ENCODE data around the gene SLC35F2. TPM values are rescaled to one million over a fixed set of nuclear protein-coding genes. Genes with fewer than 3 reads are reported as not detected.
"Not testable (repeated sequence)": the region's sequence is repeated elsewhere in the genome, so short reads cannot be mapped to it uniquely, and the experiment has no call there.

The SLC35F2 gene, protein sequence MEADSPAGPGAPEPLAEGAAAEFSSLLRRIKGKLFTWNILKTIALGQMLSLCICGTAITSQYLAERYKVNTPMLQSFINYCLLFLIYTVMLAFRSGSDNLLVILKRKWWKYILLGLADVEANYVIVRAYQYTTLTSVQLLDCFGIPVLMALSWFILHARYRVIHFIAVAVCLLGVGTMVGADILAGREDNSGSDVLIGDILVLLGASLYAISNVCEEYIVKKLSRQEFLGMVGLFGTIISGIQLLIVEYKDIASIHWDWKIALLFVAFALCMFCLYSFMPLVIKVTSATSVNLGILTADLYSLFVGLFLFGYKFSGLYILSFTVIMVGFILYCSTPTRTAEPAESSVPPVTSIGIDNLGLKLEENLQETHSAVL
- 28.0 and 29.8 TPM in 2 replicates for total RNA-seq

DNA sequence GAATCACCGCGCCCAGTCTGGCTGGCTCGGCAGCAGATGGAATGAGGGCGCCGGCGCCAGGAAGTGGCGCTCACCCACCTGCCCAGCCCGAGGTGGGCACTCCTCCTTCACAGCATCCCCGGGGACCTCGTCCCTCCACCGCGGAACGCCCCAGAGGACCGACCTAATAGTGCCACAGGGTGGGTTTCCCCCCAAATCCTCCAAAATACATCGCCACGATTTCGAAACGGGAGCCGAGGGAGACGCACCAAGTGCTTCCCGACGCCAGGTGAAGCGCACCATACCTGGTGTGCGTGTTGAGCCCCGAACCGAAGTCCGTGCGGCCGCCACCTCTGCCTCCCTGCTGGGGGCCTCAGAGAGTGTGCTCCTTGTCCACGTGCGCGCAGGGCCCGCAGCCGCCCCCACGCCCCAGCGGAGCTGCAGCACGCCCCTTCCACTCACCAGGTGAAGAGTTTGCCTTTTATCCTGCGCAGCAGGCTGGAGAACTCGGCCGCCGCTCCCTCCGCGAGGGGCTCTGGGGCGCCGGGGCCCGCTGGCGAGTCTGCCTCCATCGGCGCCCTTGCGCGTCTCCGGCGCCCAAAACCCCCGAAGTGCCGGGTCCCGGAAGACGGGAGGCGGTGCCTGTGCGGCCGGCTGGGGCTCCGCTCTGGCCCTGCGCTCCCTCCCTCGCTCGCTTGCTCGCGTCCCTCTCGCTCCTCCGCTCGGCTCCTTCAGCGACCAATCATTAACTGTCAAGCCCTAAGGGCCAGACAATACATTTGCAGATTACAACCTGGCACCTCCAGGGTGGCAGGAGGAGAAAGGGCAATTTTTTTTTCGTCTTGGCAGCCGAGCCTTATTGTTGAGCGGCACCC lies at the start of gene SLC35F2:
TSS of gene SLC35F2 (minus strand) at position 571 of the 854 bp plus-strand sequence. CDS start at position 551, 20 bp downstream.
- H3K9me3 Mint-ChIP-seq = no peaks in the 10 kb centered on the region
- peak within 1 kb of the TSS; percentile 96 for H3K4me3 Mint-ChIP-seq (ENCODE audit: low read depth)
- intact Hi-C loops (cut with micrococcal nuclease) = loop anchor here (1.0 to 5.0 kb wide), 6 partner anchors 18 to 401 kb away; partner anchors contain the start of genes CUL5, CWF19L2 and RAB39A
- H3K27ac Mint-ChIP-seq = peak within 1 kb of the TSS; percentile 89
- H3K27me3 Mint-ChIP-seq (ENCODE audit: low read depth) = peaks cover 8% of the 10 kb centered on the region
- H3K36me3 Mint-ChIP-seq (ENCODE audit: low read depth) = peaks cover 13% of the 10 kb centered on the region
- H3K4me1 Mint-ChIP-seq (ENCODE audit: low read depth) = peaks cover 20% of the 10 kb centered on the region
- peak; percentile 62 for DNase-seq (ENCODE audit: low spot score)

DNA sequence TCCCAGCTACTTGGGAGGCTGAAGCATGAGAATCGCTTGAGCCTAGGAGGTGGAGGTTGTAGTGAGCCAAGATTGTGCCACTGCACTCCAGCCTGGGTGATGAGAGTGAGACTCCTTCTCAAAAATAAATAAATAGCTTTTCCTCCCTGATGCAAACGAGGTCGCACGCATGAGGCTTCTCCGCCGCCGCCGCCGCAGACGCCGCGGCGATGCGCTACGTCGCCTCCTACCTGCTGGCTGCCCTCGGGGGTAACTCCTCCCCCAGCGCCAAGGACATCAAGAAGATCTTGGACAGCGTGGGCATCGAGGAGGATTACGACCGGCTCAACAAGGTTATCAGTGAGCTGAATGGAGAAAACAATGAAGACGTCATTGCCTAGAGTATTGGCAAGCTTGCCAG lies 49.6 kb upstream of the SLC35F2 start:
- H3K4me3 Mint-ChIP-seq (ENCODE audit: low read depth) = no peak overlapping the region
- no peak for DNase-seq (ENCODE audit: low spot score)
- H3K9me3 Mint-ChIP-seq = no peaks in the 10 kb centered on the region
- H3K27me3 Mint-ChIP-seq (ENCODE audit: low read depth) = no peaks in the 10 kb centered on the region
- intact Hi-C loops (cut with micrococcal nuclease) = no loop called here
- H3K36me3 Mint-ChIP-seq (ENCODE audit: low read depth) = no peaks in the 10 kb centered on the region
- no peaks in the 10 kb centered on the region for H3K4me1 Mint-ChIP-seq (ENCODE audit: low read depth)
- H3K27ac Mint-ChIP-seq = no peak overlapping the region

DNA sequence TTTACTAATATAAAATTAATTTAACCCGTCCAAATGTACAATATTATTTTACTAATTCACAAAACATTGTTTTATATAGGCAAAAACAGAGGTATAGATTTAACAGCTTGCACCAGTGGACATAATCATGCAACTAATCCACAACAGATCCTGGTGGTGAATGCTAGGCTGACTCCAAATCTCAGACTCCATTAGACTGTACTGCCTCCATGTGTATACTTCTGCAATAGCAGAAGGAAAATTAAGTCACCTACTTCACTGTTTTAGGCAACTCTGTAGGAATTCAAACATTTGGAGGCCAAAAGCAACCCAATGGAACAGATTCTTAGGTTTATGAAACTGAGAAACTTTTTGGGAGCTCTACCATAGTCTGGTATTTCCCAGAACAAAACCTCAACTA lies 39.7 kb upstream of the SLC35F2 start:
- no peak overlapping the region for H3K4me3 Mint-ChIP-seq (ENCODE audit: low read depth)
- H3K27me3 Mint-ChIP-seq (ENCODE audit: low read depth) = peaks cover 5% of the 10 kb centered on the region
- H3K9me3 Mint-ChIP-seq = no peaks in the 10 kb centered on the region
- H3K4me1 Mint-ChIP-seq (ENCODE audit: low read depth) = no peaks in the 10 kb centered on the region
- no peaks in the 10 kb centered on the region for H3K36me3 Mint-ChIP-seq (ENCODE audit: low read depth)
- H3K27ac Mint-ChIP-seq = no peak overlapping the region
- DNase-seq (ENCODE audit: low spot score) = no peak
- intact Hi-C loops (cut with micrococcal nuclease) = loop anchor here (2.0 kb wide), 1 partner anchor 157 kb away; no protein-coding TSS in a partner anchor

DNA sequence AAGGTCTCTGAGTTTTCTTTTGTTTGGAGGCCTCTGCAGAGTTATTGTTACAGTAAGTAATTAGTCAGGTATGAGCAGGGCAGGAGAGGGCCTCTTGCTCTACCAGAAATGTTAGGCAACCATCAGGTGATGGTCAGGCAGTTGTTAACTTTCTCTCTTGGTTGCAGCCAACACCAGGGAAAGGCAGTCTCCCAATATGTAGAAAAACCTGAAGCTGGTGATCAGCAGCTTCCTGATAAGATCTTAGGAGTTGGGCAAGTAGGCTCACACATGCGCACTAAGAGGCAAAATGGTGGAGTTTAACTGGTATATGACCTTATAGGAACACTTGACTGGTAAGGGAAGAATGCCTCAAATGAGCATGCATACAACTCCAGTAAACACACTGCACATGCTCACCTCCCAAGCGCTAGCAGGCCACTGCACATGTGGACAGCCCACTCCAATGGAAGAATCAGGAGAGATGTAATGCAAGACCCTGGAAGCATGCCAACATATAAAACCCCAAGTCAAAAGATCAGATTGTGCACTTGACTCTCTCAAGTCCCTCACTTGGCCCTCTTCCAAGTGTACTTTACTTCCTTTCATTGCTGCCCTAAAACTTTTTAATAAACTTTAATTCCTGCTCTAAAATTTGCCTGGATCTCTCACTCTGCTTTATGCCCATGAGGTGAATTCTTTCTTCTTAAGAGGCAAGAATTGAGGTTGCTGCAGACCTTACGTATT lies 23.7 kb upstream of the SLC35F2 start:
- H3K36me3 Mint-ChIP-seq (ENCODE audit: low read depth) = no peaks in the 10 kb centered on the region

DNA sequence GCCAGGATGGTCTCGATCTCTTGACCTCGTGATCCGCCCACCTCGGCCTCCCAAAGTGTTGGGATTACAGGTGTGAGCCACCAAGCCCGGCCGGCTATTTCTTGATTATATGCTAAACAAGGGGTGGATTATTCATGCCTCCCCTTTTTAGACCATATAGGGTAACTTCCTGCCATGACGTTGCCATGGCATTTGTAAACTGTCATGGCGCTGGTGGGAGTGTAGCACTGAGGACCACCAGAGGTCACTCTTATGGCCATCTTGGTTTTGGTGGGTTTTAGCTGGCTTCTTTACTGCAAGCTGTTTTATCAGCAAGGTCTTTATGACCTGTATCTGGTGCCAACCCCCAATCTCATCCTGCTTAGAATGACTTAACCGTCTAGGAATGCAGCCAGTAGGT lies 22.9 kb upstream of the SLC35F2 start:
- H3K4me1 Mint-ChIP-seq (ENCODE audit: low read depth); DNase-seq (ENCODE audit: low spot score); H3K4me3 Mint-ChIP-seq (ENCODE audit: low read depth); H3K27ac Mint-ChIP-seq; H3K36me3 Mint-ChIP-seq (ENCODE audit: low read depth); H3K9me3 Mint-ChIP-seq; H3K27me3 Mint-ChIP-seq (ENCODE audit: low read depth); intact Hi-C loops (cut with micrococcal nuclease): not testable (repeated sequence)

More for the DNA sequence above, 23.7 kb upstream of the SLC35F2 start:
- peaks cover 1% of the 10 kb centered on the region for H3K27me3 Mint-ChIP-seq (ENCODE audit: low read depth)
- no peak overlapping the region for H3K27ac Mint-ChIP-seq
- intact Hi-C loops (cut with micrococcal nuclease) = no loop called here
- no peaks in the 10 kb centered on the region for H3K9me3 Mint-ChIP-seq
- DNase-seq (ENCODE audit: low spot score) = no peak
- H3K4me1 Mint-ChIP-seq (ENCODE audit: low read depth) = no peaks in the 10 kb centered on the region
- no peak overlapping the region for H3K4me3 Mint-ChIP-seq (ENCODE audit: low read depth)

DNA sequence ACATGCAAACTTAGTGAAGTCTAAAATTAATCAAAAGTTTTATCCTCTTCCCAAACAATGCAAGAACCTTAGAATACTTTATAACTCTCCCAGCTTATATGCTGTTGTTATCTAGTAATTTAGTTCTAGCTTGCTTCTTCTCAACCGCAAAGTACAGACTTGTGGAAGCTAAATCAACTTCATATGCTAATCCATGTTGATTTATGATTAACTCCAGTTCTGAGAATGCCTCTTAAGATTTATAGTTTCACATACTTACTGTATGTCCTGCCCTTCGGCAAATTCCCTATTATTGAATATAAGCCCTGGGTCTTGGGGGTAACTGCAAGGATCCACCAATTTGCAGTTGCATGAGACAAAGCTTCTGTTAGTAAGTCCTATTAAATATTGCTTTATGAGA lies 17.6 kb upstream of the SLC35F2 start:
- Mint-ChIP-seq H3K4me3 (ENCODE audit: low read depth) (no peak overlapping the region), H3K27ac (no peak overlapping the region), H3K9me3 (no peaks in the 10 kb centered on the region), H3K27me3 (ENCODE audit: low read depth) (no peaks in the 10 kb centered on the region), H3K36me3 (ENCODE audit: low read depth) (no peaks in the 10 kb centered on the region), H3K4me1 (ENCODE audit: low read depth) (no peaks in the 10 kb centered on the region)
- DNase-seq (ENCODE audit: low spot score) = no peak
- intact Hi-C loops (cut with micrococcal nuclease) = no loop called here

DNA sequence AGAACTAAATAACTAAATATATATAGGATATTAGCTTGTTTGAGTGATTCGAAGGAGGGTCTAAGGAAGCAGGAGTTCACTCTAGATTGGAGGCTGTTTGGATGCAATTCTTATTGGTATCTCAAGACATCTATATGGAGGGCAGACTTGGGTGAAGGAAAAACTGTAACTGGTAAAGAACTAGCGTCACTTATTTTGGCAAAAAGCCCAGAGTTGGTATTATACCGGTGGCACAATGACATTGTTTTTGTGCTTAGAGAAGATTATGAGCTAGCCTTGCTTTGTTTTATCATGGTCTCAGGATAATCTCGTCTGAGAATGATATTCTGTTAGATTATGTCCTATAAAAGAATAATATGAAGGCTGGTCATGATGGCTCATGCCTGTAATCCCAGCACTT lies 6.0 kb upstream of the SLC35F2 start:
- Mint-ChIP-seq H3K9me3 (no peaks in the 10 kb centered on the region), H3K4me3 (ENCODE audit: low read depth) (no peak overlapping the region), H3K4me1 (ENCODE audit: low read depth) (peaks cover 3% of the 10 kb centered on the region), H3K27ac (no peak overlapping the region), H3K36me3 (ENCODE audit: low read depth) (no peaks in the 10 kb centered on the region), H3K27me3 (ENCODE audit: low read depth) (peaks cover 12% of the 10 kb centered on the region)
- DNase-seq (ENCODE audit: low spot score) = no peak
- intact Hi-C loops (cut with micrococcal nuclease) = no loop called here

DNA sequence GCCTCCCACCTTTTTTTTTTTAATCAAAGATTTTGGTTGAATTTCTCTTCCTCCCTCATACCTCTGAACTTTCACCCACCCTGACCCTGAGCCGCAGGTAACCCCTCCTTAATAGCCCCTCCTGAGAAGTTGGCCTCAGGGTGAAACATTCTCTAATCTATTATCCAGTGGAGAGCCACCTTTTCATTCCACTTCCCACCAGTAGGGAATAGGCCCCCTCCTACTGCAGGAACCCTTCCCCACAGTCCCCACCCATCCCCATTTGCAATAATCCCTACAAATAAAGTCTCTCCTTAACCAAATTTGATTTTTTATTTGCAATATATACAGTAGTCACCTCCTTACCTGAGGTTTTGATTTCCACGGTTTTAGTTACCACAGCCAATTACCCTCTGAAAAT lies 2.1 kb upstream of the SLC35F2 start:
- intact Hi-C loops (cut with micrococcal nuclease) = no loop called here
- Mint-ChIP-seq H3K36me3 (ENCODE audit: low read depth) (peaks cover under 1% of the 10 kb centered on the region), H3K27me3 (ENCODE audit: low read depth) (peaks cover 12% of the 10 kb centered on the region), H3K27ac (no peak overlapping the region), H3K9me3 (no peaks in the 10 kb centered on the region), H3K4me1 (ENCODE audit: low read depth) (peaks cover 16% of the 10 kb centered on the region), H3K4me3 (ENCODE audit: low read depth) (no peak overlapping the region)
- no peak for DNase-seq (ENCODE audit: low spot score)

DNA sequence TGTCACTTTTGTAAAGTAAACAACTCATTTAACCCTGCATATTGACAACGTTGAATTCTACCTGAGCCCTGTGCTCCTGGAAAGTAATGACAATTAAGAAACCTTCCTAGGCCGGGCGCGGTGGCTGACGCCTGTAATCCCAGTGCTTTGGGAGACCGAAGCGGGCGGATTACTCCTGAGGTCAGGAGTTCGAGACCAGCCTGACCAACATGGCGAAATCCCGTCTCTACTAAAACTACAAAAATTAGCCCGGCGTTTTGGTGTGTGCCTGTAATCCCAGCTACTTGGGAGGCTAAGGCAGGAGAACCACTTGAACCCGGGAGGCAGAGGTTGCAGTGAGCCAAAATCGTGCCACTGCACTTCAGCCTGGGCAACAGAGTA lies 1.6 kb upstream of the SLC35F2 start:
- H3K27ac Mint-ChIP-seq; intact Hi-C loops (cut with micrococcal nuclease); DNase-seq (ENCODE audit: low spot score); H3K36me3 Mint-ChIP-seq (ENCODE audit: low read depth); H3K9me3 Mint-ChIP-seq; H3K4me3 Mint-ChIP-seq (ENCODE audit: low read depth): not testable (repeated sequence)
- Mint-ChIP-seq H3K27me3 (ENCODE audit: low read depth) (peaks cover 12% of the 10 kb centered on the region), H3K4me1 (ENCODE audit: low read depth) (peaks cover 16% of the 10 kb centered on the region)

DNA sequence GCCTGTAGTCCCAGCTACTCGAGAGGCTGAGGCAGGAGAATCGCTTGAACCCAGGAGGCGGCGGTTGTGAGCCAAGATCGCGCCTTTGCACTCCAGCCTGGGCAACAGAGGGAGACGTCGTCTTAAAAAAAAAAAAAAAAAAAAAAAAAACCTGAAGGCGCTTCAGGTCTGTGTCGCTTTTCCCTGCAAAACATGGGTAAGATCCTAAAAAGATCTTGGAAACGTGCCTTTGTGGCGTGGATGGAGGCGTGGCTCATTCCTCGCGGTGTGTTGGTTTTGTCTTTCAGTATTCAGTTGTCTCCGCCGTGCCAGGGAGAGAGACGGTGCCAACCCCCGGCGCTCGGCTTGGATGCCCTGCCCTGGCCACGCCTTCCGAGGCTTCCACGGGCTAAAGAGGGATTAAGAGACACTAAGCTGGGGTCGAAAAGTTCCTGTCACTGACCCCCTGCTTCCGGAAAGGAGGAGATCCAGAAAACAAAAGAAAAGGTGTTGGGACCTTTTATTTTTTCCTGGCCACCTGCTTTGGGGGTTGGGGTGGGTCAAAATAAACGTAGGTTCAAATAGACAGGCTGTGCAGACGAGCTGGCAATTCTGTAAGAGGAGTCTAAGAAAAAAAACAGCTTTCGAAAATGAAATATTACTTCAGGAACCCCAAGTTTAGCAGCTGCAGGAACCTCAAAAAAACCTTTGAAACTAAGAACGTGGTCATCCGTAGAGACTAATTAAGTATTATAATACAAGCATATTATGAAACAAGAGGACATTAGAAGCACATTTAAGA lies 1.1 kb upstream of the SLC35F2 start:
- peak overlapping the region; percentile 88 for H3K27ac Mint-ChIP-seq
- intact Hi-C loops (cut with micrococcal nuclease) = loop anchor here (1.0 to 5.0 kb wide), 3 partner anchors 62 to 297 kb away; partner anchors contain the start of gene RAB39A
- DNase-seq (ENCODE audit: low spot score) = peak; percentile 11
- no peaks in the 10 kb centered on the region for H3K9me3 Mint-ChIP-seq
- H3K36me3 Mint-ChIP-seq (ENCODE audit: low read depth) = peaks cover 11% of the 10 kb centered on the region
- peak overlapping the region; percentile 96 for H3K4me3 Mint-ChIP-seq (ENCODE audit: low read depth)
- peaks cover 12% of the 10 kb centered on the region for H3K27me3 Mint-ChIP-seq (ENCODE audit: low read depth)
- H3K4me1 Mint-ChIP-seq (ENCODE audit: low read depth) = peaks cover 20% of the 10 kb centered on the region

DNA sequence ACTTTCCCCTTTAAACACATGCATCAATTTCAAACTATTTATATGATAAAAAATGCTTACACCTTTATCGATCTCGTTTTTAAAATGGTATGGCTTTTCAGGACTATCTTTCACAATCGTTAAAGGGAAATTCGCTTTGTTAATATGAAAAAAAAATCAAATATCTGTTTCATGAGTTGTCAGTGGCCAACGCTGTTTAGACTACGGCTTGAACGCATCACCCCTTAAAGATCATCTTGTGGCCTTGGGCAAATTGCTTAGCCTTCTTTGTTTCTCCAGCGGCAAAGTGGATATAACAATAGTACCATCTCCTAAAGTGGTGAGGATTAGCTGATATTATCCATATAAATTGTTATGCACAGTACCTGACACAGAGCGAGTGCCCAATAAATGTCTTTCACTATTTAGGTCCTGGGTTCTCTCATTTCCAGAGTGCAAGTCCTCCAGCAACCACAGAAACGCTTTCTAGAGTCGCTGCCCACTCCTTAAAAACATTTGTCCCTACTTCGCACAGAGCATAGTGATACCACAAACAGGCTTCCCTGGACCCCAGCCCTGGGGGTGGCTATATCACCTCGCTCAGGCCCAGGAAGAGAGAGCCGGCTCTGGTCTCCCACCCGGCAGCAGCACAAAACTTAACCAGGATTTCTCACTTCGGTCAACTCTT lies 904 bp downstream of the SLC35F2 start:
- Mint-ChIP-seq H3K9me3 (no peaks in the 10 kb centered on the region), H3K4me1 (ENCODE audit: low read depth) (peaks cover 20% of the 10 kb centered on the region), H3K4me3 (ENCODE audit: low read depth) (peak overlapping the region; percentile 96), H3K36me3 (ENCODE audit: low read depth) (peaks cover 13% of the 10 kb centered on the region), H3K27me3 (ENCODE audit: low read depth) (peaks cover 8% of the 10 kb centered on the region), H3K27ac (peak overlapping the region; percentile 89)
- intact Hi-C loops (cut with micrococcal nuclease) = loop anchor here (1.0 to 5.0 kb wide), 5 partner anchors 17 to 400 kb away; partner anchors contain the start of genes CUL5 and CWF19L2
- no peak for DNase-seq (ENCODE audit: low spot score)

Data from activated T-helper 2 cell treated with anti-CD3 and anti-CD28 coated beads, Interferon-gamma antibody, Interleukin-2, Interleukin-4, amounts not matched to agents 10 μg/mL and 5 μg/mL and 100 μg/mL, durations not matched to agents 14 hours and 24 hours and 36 hours (primary cell).